Measurements from ENCODE around the gene CLK1. TPM values are rescaled to one million over a fixed set of nuclear protein-coding genes. Genes with fewer than 3 reads are reported as not detected.

The CLK1 gene
- total RNA-seq, 3 donors from 2014 or later = 62.0 to 138 (median 88.3) TPM

DNA sequence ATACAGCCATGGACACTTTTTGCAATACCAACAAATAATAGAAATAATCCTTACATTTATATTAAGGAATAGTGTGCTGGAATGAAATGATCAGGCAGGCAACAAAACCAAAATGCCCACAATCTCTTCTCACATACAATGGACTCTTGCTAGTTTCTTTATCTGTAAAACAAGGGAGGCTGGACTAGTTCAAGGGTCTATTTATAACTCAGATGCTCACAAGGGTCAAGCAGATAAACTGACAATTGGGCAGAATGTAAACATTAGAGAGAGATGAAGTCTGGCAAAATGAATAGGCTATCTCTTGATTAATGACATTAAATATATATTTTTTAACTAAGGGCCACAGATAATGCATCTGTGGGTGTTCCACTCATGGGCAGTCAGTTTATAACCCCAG is 13.0 kb upstream of the CLK1 start:
- Histone ChIP-seq H3K36me3 (ENCODE audit: low read depth) (no peaks in the 10 kb centered on the region), H3K4me1 (ENCODE audit: low read depth) (no peaks in the 10 kb centered on the region), H3K9me3 (no peaks in the 10 kb centered on the region), H3K4me3 (no peak overlapping the region)
- intact Hi-C loops (cut with DNase I, micrococcal nuclease) = no loop called here
- DNase-seq (no peak), ATAC-seq (no peak)
- TF ChIP-seq, protein P1, sequence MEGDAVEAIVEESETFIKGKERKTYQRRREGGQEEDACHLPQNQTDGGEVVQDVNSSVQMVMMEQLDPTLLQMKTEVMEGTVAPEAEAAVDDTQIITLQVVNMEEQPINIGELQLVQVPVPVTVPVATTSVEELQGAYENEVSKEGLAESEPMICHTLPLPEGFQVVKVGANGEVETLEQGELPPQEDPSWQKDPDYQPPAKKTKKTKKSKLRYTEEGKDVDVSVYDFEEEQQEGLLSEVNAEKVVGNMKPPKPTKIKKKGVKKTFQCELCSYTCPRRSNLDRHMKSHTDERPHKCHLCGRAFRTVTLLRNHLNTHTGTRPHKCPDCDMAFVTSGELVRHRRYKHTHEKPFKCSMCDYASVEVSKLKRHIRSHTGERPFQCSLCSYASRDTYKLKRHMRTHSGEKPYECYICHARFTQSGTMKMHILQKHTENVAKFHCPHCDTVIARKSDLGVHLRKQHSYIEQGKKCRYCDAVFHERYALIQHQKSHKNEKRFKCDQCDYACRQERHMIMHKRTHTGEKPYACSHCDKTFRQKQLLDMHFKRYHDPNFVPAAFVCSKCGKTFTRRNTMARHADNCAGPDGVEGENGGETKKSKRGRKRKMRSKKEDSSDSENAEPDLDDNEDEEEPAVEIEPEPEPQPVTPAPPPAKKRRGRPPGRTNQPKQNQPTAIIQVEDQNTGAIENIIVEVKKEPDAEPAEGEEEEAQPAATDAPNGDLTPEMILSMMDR (IDR thresholded peaks at IDR 0.05) = no peak

DNA sequence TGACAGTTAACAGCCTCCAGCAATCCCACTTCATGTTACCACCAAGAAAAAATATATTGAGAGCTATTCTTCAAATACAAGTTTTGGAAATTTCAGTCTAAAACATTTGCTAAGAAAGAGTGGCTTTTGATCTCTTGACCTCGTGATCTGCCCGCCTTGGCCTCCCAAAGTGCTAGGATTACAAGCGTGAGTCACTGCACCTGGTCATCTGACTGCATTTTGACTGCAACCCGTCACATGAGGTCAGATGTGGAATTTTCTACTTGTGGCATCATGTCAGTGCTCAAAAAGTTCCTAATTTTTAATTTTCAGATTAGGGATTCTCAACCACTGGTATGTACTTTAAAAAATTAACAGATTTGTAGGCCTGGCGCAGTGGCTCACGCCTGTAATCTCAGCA is 9.1 kb upstream of the CLK1 start:
- intact Hi-C loops (cut with DNase I, micrococcal nuclease) = no loop called here
- Histone ChIP-seq H3K4me1 (ENCODE audit: low read depth) (no peaks in the 10 kb centered on the region), H3K4me3 (no peak overlapping the region), H3K36me3 (ENCODE audit: low read depth) (no peaks in the 10 kb centered on the region), H3K9me3 (no peaks in the 10 kb centered on the region)
- TF ChIP-seq, protein P1 (IDR thresholded peaks at IDR 0.05) = no peak
- DNase-seq = no peak
- ATAC-seq = no peak

DNA sequence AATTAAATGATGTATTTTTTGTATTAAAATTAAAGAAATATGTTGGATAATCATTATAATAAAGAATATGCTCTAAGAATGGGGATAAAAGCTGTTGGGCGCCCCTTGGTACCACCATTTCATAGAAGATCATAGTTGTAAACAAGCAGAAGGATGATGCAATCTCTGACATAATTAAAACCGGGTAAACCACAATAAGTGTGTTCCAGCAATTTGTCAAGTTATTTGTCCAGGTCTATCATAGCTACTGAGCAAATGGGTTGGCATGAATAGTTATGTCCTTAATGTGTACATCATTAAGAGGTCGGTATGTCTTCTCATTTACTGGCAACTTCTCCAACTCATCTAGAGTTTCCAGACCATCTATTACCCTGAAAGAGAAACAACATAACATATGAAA is 6.7 kb upstream of the CLK1 start:
- H3K9me3 ChIP-seq = no peaks in the 10 kb centered on the region
- no peaks in the 10 kb centered on the region for H3K36me3 ChIP-seq (ENCODE audit: low read depth)
- ATAC-seq (no peak), DNase-seq (no peak)
- TF ChIP-seq, protein P1 (IDR thresholded peaks at IDR 0.05) = no peak
- intact Hi-C loops (cut with DNase I, micrococcal nuclease) = no loop called here
- no peaks in the 10 kb centered on the region for H3K4me1 ChIP-seq (ENCODE audit: low read depth)
- no peak overlapping the region for H3K4me3 ChIP-seq

DNA sequence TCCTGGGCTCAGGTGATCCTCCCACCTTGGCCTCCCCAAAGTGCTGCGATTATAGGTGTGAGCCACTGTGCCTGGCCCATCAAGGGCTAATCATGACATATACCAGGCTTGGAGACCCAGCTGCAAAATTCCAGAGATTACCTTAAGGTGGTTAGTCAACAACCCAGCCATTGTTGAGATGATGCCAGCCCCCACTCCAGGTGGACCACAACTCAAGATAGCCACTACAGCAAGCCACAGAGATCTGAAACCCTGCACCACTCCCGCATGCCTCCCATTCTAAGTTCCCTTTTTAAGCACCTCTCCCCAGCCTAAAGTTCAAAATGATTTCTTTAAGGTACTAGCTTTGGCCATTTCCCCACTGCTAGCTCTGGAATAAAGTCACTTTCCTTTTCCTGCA is 4.6 kb upstream of the CLK1 start:
- Histone ChIP-seq H3K36me3 (ENCODE audit: low read depth) (no peaks in the 10 kb centered on the region), H3K9me3 (no peaks in the 10 kb centered on the region), H3K4me3 (no peak overlapping the region), H3K4me1 (ENCODE audit: low read depth) (no peaks in the 10 kb centered on the region)
- TF ChIP-seq, protein P1 (IDR thresholded peaks at IDR 0.05) = no peak
- intact Hi-C loops (cut with DNase I, micrococcal nuclease) = no loop called here
- DNase-seq (no peak), ATAC-seq (no peak)

DNA sequence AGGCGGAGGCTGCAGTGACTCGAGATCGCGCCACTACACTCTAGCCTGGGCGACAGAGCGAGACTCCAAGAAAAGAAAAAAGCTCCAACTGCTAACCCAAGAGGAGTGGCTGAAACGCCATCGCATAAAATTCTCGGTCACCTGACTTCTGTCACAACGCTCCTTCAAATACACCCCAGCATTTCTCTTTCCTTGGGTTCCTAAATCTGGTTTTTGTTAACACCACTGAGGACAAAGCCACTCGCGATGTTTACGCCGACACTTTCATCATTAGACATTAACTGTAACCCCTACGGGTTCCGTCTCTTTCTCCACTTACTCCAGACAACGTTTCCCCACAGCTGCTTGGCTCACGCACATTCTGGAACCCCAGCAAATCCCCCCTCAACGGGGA is 679 bp downstream of the CLK1 start:
- Histone ChIP-seq H3K4me3 (peak overlapping the region; percentile 89), H3K9me3 (no peaks in the 10 kb centered on the region), H3K4me1 (ENCODE audit: low read depth) (peaks cover 6% of the 10 kb centered on the region), H3K36me3 (ENCODE audit: low read depth) (no peaks in the 10 kb centered on the region)
- TF ChIP-seq, protein P1 (IDR thresholded peaks at IDR 0.05) = no peak
- ATAC-seq (peak; percentile 14), DNase-seq (peak in 1 of 3 donors; percentile 51)
- intact Hi-C loops (cut with DNase I, micrococcal nuclease) = no loop called here

DNA sequence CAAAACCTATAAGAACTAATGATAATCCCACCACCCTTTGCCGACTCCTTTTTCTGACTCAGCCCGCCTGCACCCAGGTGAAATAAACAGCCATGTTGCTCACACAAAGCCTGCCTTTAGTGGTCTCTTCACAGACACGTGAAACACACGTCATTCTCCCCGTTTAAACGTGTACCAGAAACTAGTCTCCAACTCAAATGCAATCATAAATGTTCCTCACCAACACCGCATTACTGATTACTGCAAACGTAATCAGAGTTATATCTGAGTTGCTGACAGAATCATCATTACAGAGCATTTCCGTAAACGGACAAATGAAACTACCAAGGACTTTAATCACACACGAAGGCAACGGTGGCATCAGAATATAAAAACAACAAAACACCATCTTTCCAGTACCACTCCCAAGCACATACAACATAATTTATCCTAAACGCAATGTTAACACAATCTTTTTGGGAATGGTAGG is 1.9 kb downstream of the CLK1 start:
- TF ChIP-seq, protein P1 (IDR thresholded peaks at IDR 0.05) = no peak
- peak overlapping the region; percentile 89 for H3K4me3 ChIP-seq
- intact Hi-C loops (cut with DNase I, micrococcal nuclease) = no loop called here
- no peaks in the 10 kb centered on the region for H3K9me3 ChIP-seq
- peak; percentile 4 for ATAC-seq
- peaks cover 11% of the 10 kb centered on the region for H3K4me1 ChIP-seq (ENCODE audit: low read depth)
- DNase-seq = peak in 2 of 3 donors; percentile 41 to 51
- peaks cover 10% of the 10 kb centered on the region for H3K36me3 ChIP-seq (ENCODE audit: low read depth)

Measured in mucosa of descending colon (tissue), 3 donors.